K562 (cell line): Measurements from ENCODE around the gene TYSND1. TPM values are rescaled to one million over a fixed set of nuclear protein-coding genes. Genes with fewer than 3 reads are reported as not detected.

Source experiments
- DDX20 ChIP-seq: fragments of 450-650 bp; IDR thresholded peaks from 2 replicates; pipeline ENCODE4 v1.6.1; 2016; ENCODE audit warnings: missing genetic modification characterization, low read depth, mild to moderate bottlenecking, missing compliant biosample characterization, moderate library complexity
- THRA ChIP-seq: fragments of 450-650 bp; IDR thresholded peaks from 2 replicates; pipeline ENCODE4 v1.6.1; 2017; ENCODE audit warnings: mild to moderate bottlenecking, moderate library complexity
- ZBTB26 ChIP-seq: fragments of 450-650 bp; formaldehyde crosslinking; IDR thresholded peaks from 2 replicates; pipeline ENCODE4 v1.4.0; 2022; ENCODE audit warnings: missing genetic modification characterization
- polyA plus RNA-seq, 8 experiments: library from polyadenylated mRNA; depleted of rRNA in 4 of 8; stranded (reverse) in 5 of 8; unstranded in 3 of 8; fragments of >200 nt; fragmentation: Nextera tagmentation in 2 of 8; fragmentation: Illumina TruSeq in 1 of 8; extraction: Ambion mirVana in 2 of 8; extraction: Trizol in 1 of 8; gene quantifications; 2 replicates each; pipeline versions ENCODE4 v1.2.1 to v1.2.3, GENCODE V29; 2011 to 2014; ENCODE audit warnings: inconsistent platforms in 1 of 8, missing spikeins in 1 of 8
- total RNA-seq, 7 experiments: library from RNA; depleted of rRNA in 6 of 7; stranded (reverse); fragments of >200 nt in 6 of 7; fragmentation: Illumina TruSeq in 2 of 7; extraction: Trizol in 2 of 7; gene quantifications; 2 replicates each; pipeline versions ENCODE4 v1.2.1 to v1.2.3, GENCODE V29; 2011 to 2021; ENCODE audit warnings: low replicate concordance in 1 of 7
- TF ChIP-seq, protein P1 (sequence below), 2 experiments: fragments of 450-650 bp; IDR thresholded peaks; 2 replicates each; pipeline ENCODE4 v1.6.1; 2016; ENCODE audit warnings: mild to moderate bottlenecking in 2 of 2, borderline replicate concordance in 1 of 2, low read depth in 1 of 2, moderate library complexity in 1 of 2
- TF ChIP-seq, protein P2 (sequence below): fragments of 450-650 bp; formaldehyde crosslinking; IDR thresholded peaks from 2 replicates; pipeline ENCODE4 v1.4.0; 2020; ENCODE audit warnings: mild to moderate bottlenecking, moderate library complexity

TYSND1 gene
- total and polyA plus RNA-seq, 9 of the 15 experiments (the other 6 are each of a cell fraction or from before 2014, with no cell fraction given), result 0.60 to 2.0 (median 1.3) TPM

DNA sequence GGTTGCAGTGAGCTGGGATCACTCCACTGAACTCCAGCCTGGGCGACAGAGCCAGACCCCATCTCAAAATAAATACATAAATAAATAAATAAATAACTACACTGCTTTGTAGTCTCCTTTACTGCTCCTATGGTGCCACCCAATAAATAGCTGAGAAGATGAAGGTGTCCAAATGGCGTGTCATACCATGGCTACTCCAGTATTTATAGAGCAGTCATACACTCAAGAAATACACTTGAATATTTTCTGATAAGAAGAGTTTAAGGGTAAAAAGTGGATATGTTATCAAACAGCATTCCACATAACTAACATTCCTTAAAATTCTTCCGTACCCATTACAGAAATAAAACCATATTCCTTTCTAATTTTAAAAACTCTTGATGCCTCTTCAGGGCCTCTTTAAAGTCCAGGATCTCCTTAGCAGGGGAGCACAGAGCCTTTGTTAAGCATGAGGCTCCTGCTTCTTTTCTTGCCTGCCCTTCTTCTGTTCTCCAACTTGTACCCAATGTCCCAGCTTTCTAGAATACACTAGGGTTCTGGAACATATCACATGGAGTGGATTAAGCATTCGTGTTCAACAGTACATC lies 31.7 kb upstream of the TYSND1 start (continued):
- TF ChIP-seq, protein P1, sequence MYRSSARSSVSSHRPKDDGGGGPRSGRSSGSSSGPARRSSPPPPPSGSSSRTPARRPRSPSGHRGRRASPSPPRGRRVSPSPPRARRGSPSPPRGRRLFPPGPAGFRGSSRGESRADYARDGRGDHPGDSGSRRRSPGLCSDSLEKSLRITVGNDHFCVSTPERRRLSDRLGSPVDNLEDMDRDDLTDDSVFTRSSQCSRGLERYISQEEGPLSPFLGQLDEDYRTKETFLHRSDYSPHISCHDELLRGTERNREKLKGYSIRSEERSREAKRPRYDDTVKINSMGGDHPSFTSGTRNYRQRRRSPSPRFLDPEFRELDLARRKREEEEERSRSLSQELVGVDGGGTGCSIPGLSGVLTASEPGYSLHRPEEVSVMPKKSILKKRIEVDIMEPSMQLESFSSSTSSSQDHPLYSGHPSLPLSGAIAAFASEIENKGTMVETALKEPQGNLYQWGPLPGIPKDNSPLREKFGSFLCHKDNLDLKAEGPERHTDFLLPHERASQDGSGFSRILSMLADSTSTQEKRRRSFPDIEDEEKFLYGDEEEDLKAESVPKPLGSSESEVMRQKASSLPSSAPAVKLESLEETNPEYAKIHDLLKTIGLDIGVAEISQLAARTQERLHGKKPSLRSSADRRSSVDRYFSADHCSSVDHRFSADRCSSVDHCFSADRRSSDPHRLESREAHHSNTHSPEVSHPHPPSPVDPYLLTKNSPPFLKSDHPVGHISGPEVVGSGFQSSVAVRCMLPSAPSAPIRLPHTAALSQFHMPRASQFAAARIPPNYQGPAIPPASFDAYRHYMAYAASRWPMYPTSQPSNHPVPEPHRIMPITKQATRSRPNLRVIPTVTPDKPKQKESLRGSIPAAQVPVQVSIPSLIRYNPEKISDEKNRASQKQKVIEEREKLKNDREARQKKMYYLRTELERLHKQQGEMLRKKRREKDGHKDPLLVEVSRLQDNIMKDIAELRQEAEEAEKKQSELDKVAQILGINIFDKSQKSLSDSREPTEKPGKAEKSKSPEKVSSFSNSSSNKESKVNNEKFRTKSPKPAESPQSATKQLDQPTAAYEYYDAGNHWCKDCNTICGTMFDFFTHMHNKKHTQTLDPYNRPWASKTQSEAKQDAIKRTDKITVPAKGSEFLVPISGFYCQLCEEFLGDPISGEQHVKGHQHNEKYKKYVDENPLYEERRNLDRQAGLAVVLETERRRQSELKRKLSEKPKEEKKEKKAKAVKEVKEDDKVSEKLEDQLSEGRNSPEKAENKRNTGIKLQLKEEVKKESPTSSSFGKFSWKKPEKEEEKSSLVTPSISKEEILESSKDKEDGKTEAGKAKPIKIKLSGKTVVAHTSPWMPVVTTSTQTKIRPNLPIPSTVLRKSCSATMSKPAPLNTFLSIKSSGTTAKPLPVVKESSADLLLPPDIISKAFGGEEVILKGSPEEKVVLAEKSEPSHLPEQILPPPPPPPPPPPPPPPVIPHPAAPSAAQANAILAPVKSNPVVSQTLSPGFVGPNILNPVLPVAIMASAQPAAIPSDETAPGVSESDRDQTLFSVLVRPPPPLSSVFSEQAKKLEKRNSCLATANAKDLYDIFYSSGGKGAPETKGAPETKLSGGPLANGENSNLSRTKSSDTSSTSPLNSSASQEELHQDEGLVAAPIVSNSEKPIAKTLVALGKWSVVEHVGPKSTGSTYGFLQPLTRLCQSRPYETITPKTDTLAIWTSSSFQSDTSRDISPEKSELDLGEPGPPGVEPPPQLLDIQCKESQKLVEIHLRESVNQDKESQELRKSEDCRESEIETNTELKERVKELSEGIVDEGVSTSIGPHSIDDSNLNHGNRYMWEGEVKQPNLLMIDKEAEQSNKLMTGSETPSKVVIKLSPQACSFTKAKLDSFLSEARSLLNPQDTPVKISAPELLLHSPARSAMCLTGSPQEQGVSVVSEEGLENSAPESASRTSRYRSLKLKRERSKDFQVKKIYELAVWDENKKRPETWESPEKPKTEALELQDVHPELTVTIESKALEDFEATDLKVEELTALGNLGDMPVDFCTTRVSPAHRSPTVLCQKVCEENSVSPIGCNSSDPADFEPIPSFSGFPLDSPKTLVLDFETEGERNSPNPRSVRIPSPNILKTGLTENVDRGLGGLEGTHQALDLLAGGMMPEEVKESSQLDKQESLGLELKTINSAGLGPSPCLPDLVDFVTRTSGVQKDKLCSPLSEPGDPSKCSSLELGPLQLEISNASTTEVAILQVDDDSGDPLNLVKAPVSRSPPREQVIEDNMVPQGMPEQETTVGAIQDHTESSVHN (IDR thresholded peaks at IDR 0.05; ENCODE audit: borderline replicate concordance in 1 of 2, low read depth in 1 of 2), result no peak
- TF ChIP-seq, protein P2, sequence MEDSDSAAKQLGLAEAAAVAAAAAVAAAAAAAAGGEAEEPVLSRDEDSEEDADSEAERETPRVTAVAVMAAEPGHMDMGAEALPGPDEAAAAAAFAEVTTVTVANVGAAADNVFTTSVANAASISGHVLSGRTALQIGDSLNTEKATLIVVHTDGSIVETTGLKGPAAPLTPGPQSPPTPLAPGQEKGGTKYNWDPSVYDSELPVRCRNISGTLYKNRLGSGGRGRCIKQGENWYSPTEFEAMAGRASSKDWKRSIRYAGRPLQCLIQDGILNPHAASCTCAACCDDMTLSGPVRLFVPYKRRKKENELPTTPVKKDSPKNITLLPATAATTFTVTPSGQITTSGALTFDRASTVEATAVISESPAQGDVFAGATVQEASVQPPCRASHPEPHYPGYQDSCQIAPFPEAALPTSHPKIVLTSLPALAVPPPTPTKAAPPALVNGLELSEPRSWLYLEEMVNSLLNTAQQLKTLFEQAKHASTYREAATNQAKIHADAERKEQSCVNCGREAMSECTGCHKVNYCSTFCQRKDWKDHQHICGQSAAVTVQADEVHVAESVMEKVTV (CRISPR knock-in tag), result no peak
- no peak for TF ChIP-seq THRA
- no peak for TF ChIP-seq ZBTB26 (CRISPR knock-in tag)
- no peak for TF ChIP-seq DDX20 (tag)
- TF ChIP-seq, all 486 proteins: peak for 0
